ENCODE data around the gene ABCA10.

DNA sequence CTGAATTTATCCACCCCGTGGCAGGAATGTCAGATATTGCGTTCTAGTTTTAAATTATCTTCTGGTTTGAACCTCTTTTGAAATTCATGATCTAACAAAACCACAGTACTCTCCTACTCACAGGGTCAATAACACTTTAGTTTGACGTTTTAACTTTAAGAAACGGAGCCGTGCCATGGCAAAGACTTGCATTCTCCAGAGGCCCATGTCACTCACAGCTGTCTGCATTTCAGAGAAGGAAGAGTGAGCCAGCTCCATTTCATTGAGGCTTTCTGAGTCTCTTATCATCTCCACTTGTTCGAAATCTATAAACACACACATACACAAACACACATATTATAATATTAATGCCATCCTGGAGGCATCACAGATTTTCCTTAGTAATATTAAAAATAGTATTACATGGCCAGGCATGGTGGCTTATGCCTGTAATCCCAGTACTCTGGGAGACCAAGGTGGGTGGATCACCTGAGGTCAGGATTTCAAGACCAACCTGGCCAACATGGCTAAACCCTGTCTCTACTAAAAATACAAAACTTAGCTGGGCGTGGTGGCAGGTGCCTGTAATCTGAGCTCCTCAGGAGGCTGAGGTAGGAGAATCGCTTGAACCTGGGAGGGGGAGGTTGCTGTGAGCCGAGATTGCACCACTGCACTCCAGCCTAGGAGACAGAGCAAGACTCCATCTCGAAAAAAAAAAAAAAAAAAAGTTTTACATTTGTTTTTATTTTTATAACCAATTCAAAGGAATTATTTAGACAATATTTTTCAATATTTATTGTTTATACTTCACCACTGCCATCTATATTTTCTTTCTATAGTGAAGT lies 122.5 kb downstream of the ABCA10 start:
- TF ChIP-seq, protein P1, sequence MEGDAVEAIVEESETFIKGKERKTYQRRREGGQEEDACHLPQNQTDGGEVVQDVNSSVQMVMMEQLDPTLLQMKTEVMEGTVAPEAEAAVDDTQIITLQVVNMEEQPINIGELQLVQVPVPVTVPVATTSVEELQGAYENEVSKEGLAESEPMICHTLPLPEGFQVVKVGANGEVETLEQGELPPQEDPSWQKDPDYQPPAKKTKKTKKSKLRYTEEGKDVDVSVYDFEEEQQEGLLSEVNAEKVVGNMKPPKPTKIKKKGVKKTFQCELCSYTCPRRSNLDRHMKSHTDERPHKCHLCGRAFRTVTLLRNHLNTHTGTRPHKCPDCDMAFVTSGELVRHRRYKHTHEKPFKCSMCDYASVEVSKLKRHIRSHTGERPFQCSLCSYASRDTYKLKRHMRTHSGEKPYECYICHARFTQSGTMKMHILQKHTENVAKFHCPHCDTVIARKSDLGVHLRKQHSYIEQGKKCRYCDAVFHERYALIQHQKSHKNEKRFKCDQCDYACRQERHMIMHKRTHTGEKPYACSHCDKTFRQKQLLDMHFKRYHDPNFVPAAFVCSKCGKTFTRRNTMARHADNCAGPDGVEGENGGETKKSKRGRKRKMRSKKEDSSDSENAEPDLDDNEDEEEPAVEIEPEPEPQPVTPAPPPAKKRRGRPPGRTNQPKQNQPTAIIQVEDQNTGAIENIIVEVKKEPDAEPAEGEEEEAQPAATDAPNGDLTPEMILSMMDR (IDR thresholded peaks at IDR 0.05) = no peak
- TF ChIP-seq POLR2A (IDR thresholded peaks at IDR 0.05) = no peak

All from right lobe of liver (tissue), 4 donors.